ENCODE measurements around the gene HSPG2. TPM values are rescaled to one million over a fixed set of nuclear protein-coding genes. Genes with fewer than 3 reads are reported as not detected.

HSPG2 gene
- total and polyA plus RNA-seq, 9 of the 15 experiments (the other 6 are each of a cell fraction or from before 2014, with no cell fraction given): 0.14 to 160 (median 15.7) TPM

DNA sequence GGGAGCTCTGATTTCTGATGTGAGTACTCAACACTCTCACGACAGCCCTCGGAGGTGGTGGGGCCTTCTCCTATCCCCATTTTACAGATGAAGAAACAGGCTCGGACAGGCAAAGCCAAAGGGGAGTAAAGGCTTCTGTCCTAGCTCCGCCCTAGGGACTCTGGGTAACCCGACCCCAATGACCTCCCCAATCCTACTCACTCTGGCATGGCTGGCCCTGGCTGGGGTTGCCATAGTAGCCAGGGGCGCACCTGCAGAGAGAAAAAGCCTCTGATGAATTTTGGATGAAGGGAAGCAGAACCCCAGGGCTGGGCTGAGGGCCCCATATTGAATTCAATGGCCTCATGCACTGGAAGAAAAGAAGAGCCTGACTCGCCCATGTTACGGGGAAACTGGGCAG is 63.9 kb downstream of the HSPG2 start:
- Histone ChIP-seq H2AFZ (ENCODE audit: low read depth, low read length) (no peak overlapping the region), H3K36me3 (ENCODE audit: control insufficient read depth, insufficient read depth, low read length) (peaks cover 92% of the 10 kb centered on the region; the same call in 2 of the 3 replicates), H3K27me3 (ENCODE audit: control insufficient read depth in 2 of 2, insufficient read depth in 2 of 2, low read length in 2 of 2) (no peaks in the 10 kb centered on the region), H3K4me1 (replicated peaks in 1 of 2; ENCODE audit: control insufficient read depth in 2 of 2, insufficient read depth in 2 of 2, low read length in 2 of 2) (peaks cover 0 to 40% of the 10 kb centered on the region in 2 experiments; a peak in 2 of 5 replicates), H3K9me1 (ENCODE audit: control insufficient read depth, insufficient read depth, low read length) (no peaks in the 10 kb centered on the region), H3K27ac (ENCODE audit: extremely low read depth, low read depth, low read length) (no peak overlapping the region), H3K4me3 (no peak overlapping the region), H3K9ac (ENCODE audit: insufficient read depth in 1 of 2, low read depth in 2 of 2, low read length in 2 of 2) (peak overlapping the region in 1 of 2 experiments; percentile 36; a peak in 1 of 4 replicates), H3K9me3 (replicated peaks; ENCODE audit: control insufficient read depth, insufficient read depth, low read depth, low read length) (no peaks in the 10 kb centered on the region), H3K79me2 (ENCODE audit: control insufficient read depth, insufficient read depth, low read length) (no peaks in the 10 kb centered on the region), H4K20me1 (replicated peaks; ENCODE audit: control insufficient read depth, insufficient read depth, low read length) (no peaks in the 10 kb centered on the region), H3K4me2 (ENCODE audit: insufficient read depth, low read length) (no peak overlapping the region)
- TF ChIP-seq SETDB1 (IDR thresholded peaks at IDR 0.05; ENCODE audit: low read length) (no peak), ZNF57 (CRISPR knock-in tag; IDR thresholded peaks at IDR 0.05) (no peak), ZFPM2 (CRISPR knock-in tag; IDR thresholded peaks at IDR 0.05) (no peak)
- ATAC-seq (no peak), FAIRE-seq (no peak), DNase-seq (ENCODE audit: extremely low read depth in 1 of 4, low spot score in 3 of 4) (no peak)
- intact Hi-C loops (cut with micrococcal nuclease): no loop called here
- 82% methylated on average over 8 of the region's 8 CpGs for WGBS (ENCODE audit: insufficient coverage, low coverage, missing lambda C conversion rate)
- BruUV-seq (replicated peaks): no TSS peak
- in situ Hi-C loops (cut with MboI): no loop called here
- ChIA-PET POLR2A (interaction anchor here (0.6 kb wide), 1 partner anchor 24 kb away, joined by 3 read pairs; no protein-coding TSS in a partner anchor), CTCF (ENCODE audit: low intra/inter-chr PET ratio) (no interaction called here)

DNA sequence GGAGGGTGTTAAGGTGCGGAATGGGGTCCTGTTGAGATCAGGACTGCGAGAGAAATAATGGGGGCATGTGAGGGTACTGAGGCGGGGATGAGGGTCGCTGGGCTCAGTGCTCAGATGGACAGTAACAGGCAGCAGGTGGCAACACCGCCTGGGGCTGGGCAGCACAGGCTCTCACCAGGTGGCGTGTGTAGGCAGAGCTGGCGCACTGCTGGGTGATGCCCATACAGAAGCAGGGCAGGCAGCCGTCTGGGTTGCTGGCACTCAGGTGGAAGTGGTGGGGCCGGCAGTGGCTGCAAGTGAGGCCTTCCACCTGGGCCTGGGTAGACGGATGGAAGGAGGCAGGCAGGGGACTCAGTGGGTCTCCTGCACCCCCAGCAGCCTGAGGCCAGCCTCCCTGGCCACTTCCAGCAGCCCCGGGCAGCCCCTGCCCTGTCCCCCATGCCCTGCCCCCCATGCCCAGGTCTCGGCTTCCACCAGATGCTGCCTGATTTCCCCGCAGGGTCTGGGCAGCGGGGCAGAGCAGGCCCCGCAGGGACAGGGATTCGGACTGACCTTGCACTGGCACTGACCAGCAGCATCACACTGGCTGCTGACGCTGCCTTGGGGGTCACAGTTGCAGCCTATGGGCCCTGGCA is 64.5 kb downstream of the HSPG2 start:
- ChIA-PET CTCF (ENCODE audit: low intra/inter-chr PET ratio) (no interaction called here), POLR2A (interaction anchor here (0.6 kb wide), 1 partner anchor 23 kb away, joined by 3 read pairs; no protein-coding TSS in a partner anchor)
- FAIRE-seq: no peak
- H3K27me3 ChIP-seq (ENCODE audit: control insufficient read depth in 2 of 2, insufficient read depth in 2 of 2, low read length in 2 of 2): no peaks in the 10 kb centered on the region
- H3K27ac ChIP-seq (ENCODE audit: extremely low read depth, low read depth, low read length): no peak overlapping the region
- H4K20me1 ChIP-seq (replicated peaks; ENCODE audit: control insufficient read depth, insufficient read depth, low read length): no peaks in the 10 kb centered on the region
- ATAC-seq: no peak
- in situ Hi-C loops (cut with MboI) (no loop called here), intact Hi-C loops (cut with micrococcal nuclease) (no loop called here)
- no peak for TF ChIP-seq HES1 (IDR thresholded peaks at IDR 0.05; ENCODE audit: low read depth)
- H2AFZ ChIP-seq (ENCODE audit: low read depth, low read length): no peak overlapping the region
- no peak overlapping the region for H3K4me3 ChIP-seq
- H3K4me1 ChIP-seq (replicated peaks in 1 of 2; ENCODE audit: control insufficient read depth in 2 of 2, insufficient read depth in 2 of 2, low read length in 2 of 2): peaks cover 3 to 40% of the 10 kb centered on the region in 2 experiments; a peak in 4 of 5 replicates
- no peak overlapping the region for H3K4me2 ChIP-seq (ENCODE audit: insufficient read depth, low read length)
- no peaks in the 10 kb centered on the region for H3K79me2 ChIP-seq (ENCODE audit: control insufficient read depth, insufficient read depth, low read length)
- no peaks in the 10 kb centered on the region for H3K9me3 ChIP-seq (replicated peaks; ENCODE audit: control insufficient read depth, insufficient read depth, low read depth, low read length)
- H3K9ac ChIP-seq (ENCODE audit: insufficient read depth in 1 of 2, low read depth in 2 of 2, low read length in 2 of 2): peak overlapping the region in 1 of 2 experiments; percentile 35; a peak in 1 of 4 replicates
- no TSS peak for BruUV-seq (replicated peaks)
- no peaks in the 10 kb centered on the region for H3K9me1 ChIP-seq (ENCODE audit: control insufficient read depth, insufficient read depth, low read length)
- H3K36me3 ChIP-seq (ENCODE audit: control insufficient read depth, insufficient read depth, low read length): peaks cover 87% of the 10 kb centered on the region; the same call in 2 of the 3 replicates
- no peak for DNase-seq (ENCODE audit: extremely low read depth in 1 of 4, low spot score in 3 of 4)
- WGBS (ENCODE audit: insufficient coverage, low coverage, missing lambda C conversion rate): 93% methylated on average over 15 of the region's 17 CpGs
